Prostate gland (tissue), 2 donors: ENCODE data around the gene AFF1.

ENCODE experiments used
- POLR2A ChIP-seq: fragments of 450-650 bp; IDR thresholded peaks from one replicate; pipeline ENCODE4 v1.6.1; 2016; ENCODE audit warnings: antibody characterized with exemption, mild to moderate bottlenecking
- TF ChIP-seq, protein P1 (sequence below), 4 experiments: fragments of 200-600 bp in 2 of 4; fragments of 450-650 bp in 2 of 4; sonication (generic) in 2 of 4; IDR thresholded peaks; 1 replicate in 3 of 4; 2 replicates in 1 of 4; pipeline ENCODE4 v1.5.1; 2016 to 2019; ENCODE audit warnings: antibody characterized with exemption in 4 of 4, mild to moderate bottlenecking in 2 of 4, moderate library complexity in 2 of 4

- no peak for TF ChIP-seq POLR2A
- TF ChIP-seq, protein P1, sequence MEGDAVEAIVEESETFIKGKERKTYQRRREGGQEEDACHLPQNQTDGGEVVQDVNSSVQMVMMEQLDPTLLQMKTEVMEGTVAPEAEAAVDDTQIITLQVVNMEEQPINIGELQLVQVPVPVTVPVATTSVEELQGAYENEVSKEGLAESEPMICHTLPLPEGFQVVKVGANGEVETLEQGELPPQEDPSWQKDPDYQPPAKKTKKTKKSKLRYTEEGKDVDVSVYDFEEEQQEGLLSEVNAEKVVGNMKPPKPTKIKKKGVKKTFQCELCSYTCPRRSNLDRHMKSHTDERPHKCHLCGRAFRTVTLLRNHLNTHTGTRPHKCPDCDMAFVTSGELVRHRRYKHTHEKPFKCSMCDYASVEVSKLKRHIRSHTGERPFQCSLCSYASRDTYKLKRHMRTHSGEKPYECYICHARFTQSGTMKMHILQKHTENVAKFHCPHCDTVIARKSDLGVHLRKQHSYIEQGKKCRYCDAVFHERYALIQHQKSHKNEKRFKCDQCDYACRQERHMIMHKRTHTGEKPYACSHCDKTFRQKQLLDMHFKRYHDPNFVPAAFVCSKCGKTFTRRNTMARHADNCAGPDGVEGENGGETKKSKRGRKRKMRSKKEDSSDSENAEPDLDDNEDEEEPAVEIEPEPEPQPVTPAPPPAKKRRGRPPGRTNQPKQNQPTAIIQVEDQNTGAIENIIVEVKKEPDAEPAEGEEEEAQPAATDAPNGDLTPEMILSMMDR (IDR thresholded peaks at IDR 0.05): no peak
Observed at GRCh38 chr4:86970447-86971354, 35.9 kb downstream of the AFF1 start.
